Measurements from ENCODE around the gene DDIT3.
"Not testable (repeated sequence)": the region's sequence is repeated elsewhere in the genome, so short reads cannot be mapped to it uniquely, and the experiment has no call there.

DDIT3 gene

GRCh38 chr12:57520053-57520818 lies at the start of gene DDIT3:
DDIT3 (minus strand) TSS chr12:57520514; CDS start chr12:57517406, 3,108 bp downstream.
- peak; percentile 98 to 100 (median 100) for DNase-seq (ENCODE audit: low read depth in 2 of 3, low spot score in 1 of 3)

DNA sequence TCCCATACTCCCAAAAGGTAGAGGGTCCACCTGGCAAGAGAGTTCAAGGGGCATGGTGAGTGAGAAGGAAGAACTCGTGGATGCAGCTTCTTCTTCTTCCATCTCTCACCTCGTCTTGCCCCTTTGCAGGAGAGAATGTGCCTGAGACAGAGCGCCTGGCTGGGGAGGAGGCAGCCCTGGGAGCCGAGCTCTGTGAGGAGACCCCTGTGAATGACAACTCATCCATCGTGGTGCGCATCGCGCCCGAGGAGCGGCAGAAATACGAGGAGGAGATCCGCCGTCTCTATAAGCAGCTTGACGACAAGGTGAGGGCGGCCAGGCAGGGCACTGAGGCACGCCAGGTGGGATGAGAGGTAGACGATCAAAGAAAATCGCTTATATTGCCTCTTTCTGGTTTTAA lies 49.5 kb upstream of the DDIT3 start:
- DNase-seq (ENCODE audit: low read depth in 2 of 3, low spot score in 1 of 3), result no peak

DNA sequence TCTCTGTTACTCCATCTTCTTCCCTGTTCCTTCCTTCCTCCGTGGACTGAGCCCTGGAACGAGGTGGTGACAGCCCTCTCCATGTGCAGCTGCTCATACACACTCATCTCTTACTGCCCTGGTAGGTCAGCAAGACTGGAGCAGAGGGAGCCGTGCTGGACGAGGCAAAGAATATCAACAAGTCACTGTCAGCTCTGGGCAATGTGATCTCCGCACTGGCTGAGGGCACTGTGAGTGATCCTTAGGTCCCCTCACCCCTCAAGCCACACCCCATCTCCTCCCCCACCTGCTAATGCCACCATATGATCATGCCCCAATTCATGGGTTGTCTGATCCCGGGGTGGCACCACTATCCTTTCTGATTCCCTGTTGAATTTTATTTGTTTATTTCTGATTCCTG lies 48.5 kb upstream of the DDIT3 start:
- no peak for DNase-seq (ENCODE audit: low read depth in 2 of 3, low spot score in 1 of 3)

GRCh38 chr12:57564178-57564740 lies 43.9 kb upstream of the DDIT3 start:
- DNase-seq (ENCODE audit: low read depth in 2 of 3, low spot score in 1 of 3), result no peak

- no peak for DNase-seq (ENCODE audit: low read depth in 2 of 3, low spot score in 1 of 3)
Measured at GRCh38 chr12:57563358-57563757, 43.0 kb upstream of the DDIT3 start.

GRCh38 chr12:57561117-57561516 lies 40.8 kb upstream of the DDIT3 start:
- not testable (repeated sequence) for DNase-seq (ENCODE audit: low read depth in 2 of 3, low spot score in 1 of 3)

DNA sequence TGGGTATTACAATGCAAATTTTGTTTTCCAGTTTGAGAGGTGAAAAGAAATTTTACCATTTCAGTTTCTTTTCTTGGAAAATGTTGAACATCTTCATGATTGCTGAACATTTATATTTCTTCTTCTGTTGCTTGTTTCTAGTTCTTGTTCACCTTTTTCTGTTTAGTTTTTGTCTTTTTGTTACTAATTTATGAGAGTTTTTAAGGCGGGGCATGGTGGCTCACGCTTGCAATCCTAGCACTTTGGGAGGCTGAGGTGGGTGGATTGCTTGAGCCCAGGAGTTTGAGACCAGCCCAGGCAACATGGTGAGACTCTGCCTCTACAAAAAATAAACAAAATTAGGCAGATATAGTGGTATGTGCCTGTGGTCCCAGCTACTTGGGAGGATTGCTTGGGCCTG lies 40.2 kb upstream of the DDIT3 start:
- no peak for DNase-seq (ENCODE audit: low read depth in 2 of 3, low spot score in 1 of 3)

DNA sequence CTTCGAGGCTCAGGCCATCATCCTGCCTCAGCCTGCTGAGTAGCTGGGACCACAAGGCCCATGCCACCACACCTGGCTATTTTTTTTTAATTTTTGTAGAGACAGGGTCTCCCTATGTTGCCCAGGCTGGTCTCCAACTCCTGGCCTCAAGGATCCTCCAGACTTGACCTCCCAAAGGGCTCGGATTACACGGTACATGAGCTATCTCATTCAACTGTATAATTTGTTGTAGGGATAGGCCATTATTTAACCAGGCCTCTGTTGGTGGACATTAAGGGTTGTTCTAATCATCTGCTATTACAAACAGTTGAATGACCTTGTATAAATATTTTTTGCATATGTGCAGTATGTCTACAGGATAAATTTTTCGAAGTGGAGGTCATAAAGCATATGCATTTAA lies 38.5 kb upstream of the DDIT3 start:
- DNase-seq (ENCODE audit: low read depth in 2 of 3, low spot score in 1 of 3), result no peak

DNA sequence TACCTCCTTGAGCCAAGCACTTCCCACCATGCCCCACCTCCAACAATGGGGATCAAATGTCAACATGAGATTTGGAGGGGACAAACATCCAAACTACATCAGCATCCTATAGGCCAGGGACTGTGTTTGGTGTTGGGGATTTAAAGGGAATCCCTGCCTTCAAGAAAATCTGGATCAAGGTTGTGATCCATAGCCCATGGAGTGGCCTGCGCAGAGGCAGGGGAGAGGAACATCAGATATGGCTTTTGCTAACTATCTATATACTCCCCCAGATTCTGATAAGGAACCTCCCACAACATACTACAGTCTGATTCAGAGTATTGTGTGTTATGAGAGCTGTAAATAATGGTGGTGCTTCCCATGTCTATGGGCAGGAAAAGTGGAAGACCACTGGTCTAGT lies 34.6 kb upstream of the DDIT3 start:
- DNase-seq (ENCODE audit: low read depth in 2 of 3, low spot score in 1 of 3), result no peak

DNA sequence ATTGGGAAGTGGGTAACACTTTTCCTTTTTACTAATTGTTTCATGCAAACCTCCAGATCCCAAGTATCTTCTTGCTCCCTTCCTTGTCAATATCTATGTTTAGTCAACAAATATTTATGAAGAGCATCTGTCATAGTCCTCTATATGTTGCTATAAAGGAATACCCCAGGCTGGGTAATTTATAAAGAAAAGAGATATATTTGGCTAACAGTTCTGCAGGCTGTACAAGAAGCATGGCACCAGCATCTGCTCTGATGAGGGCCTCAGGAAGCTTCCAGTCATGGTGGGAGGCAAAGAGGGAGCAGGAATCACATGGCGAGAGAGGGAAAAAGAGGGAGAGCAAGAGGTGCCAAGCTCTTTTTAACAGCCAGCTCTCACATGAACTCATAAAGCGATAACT lies 34.1 kb upstream of the DDIT3 start:
- no peak for DNase-seq (ENCODE audit: low read depth in 2 of 3, low spot score in 1 of 3)

GRCh38 chr12:57553343-57554202 lies 33.3 kb upstream of the DDIT3 start:
- no peak for DNase-seq (ENCODE audit: low read depth in 2 of 3, low spot score in 1 of 3)

GRCh38 chr12:57552835-57553313 lies 32.6 kb upstream of the DDIT3 start:
- DNase-seq (ENCODE audit: low read depth in 2 of 3, low spot score in 1 of 3), result no peak

DNA sequence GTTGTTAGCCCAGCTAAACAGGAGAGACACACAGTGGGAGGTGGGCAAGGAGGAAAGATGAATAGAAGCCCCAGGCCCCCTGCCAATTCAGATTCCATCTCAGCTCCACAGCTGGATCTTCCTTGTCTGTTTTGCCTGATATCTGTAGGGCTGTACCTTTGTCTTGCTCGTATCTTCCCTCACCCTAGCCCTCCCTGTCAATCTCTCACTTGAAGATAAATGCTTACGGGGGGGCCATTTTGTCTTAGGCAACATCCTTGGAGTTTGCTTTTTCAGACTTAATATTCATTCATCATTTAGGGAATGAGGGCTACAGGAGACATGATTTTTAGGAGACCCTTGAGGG lies 32.0 kb upstream of the DDIT3 start:
- DNase-seq (ENCODE audit: low read depth in 2 of 3, low spot score in 1 of 3), result no peak

DNA sequence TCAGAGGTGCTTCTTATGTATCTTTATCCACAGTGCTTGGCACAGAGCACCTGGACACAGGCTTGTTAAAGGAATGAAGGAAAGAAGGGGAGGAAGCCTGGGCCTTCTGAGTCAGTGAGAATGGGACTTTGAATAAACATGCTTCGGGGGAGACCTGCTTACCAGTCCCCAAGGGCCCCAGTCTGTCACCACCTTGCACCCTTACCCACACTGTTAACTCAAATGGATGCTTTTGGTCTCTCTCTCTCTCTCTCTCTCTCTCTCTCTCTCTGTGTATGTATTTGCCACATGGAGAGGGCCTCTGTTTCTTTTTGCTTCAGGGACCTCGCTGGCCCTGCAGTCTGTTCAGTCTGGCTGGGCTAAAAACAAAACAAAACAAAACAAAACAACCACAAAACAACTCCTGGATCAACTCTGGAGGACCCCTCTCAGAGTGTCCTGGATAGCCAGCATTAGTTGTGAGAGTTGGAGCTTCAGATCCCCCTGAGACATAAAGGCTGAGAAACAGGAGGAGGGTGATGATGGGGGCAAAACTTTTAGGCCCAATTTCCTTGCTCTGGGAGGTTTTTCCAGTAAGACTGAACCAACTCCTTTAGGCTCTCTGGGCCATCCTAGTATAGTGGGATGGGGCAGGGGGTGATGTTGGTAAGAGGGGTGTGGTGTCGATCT lies 31.5 kb upstream of the DDIT3 start:
- DNase-seq (ENCODE audit: low read depth in 2 of 3, low spot score in 1 of 3), result no peak

- no peak for DNase-seq (ENCODE audit: low read depth in 2 of 3, low spot score in 1 of 3)
Measured at GRCh38 chr12:57550641-57551549, 30.6 kb upstream of the DDIT3 start.

DNA sequence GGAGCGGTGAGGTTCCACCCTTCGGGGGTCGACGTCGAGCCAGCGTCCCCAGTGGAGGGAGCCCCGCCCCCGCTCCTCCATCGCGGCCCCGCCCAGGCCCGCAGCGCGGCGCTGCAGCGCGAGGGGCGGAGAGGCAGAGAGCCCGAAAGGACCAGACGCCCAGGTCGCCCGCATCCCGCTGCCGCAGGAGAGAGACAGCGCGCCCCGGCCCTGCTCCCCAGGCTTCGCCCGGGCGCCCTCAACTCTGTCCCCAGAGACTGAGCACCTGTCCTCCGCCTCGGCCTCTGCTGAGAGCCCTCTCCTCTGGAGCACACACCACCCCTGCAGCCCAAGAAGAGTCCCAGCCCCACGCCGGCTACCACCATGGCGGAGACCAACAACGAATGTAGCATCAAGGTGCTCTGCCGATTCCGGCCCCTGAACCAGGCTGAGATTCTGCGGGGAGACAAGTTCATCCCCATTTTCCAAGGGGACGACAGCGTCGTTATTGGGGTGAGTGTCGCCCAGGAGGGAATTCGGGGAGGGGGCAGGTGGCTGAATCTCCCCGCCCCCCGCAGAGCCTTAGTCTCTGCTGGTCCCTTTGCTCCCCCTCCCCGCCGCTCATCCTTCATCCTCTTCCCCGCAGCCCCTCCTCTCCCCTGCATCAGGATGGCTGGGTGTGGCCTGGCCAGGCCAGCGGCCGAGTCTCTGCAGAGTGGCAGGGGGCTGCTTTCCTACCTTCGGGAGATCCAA lies 29.8 kb upstream of the DDIT3 start, which contains the start of gene KIF5A:
TSS of gene KIF5A (plus strand) at position 136 of the 732 bp plus-strand sequence. CDS start at position 364, 228 bp downstream.
- DNase-seq (ENCODE audit: low read depth in 2 of 3, low spot score in 1 of 3), result peak; percentile 28 to 44 (median 40)

- DNase-seq (ENCODE audit: low read depth in 2 of 3, low spot score in 1 of 3), result no peak
Measured at GRCh38 chr12:57549203-57549908, 29.0 kb upstream of the DDIT3 start.

- no peak for DNase-seq (ENCODE audit: low read depth in 2 of 3, low spot score in 1 of 3)
Measured at GRCh38 chr12:57548488-57548887, 28.2 kb upstream of the DDIT3 start.

GRCh38 chr12:57548013-57548315 lies 27.6 kb upstream of the DDIT3 start:
- DNase-seq (ENCODE audit: low read depth in 2 of 3, low spot score in 1 of 3), result no peak
